H9 (cell line): ENCODE results near the gene LRFN3. TPM values are rescaled to one million over a fixed set of nuclear protein-coding genes. Genes with fewer than 3 reads are reported as not detected.

ENCODE experiments used
- DNase-seq: peaks from one replicate; pipeline ENCODE4 v3.0.0-alpha.2; 2017
- H2AFZ ChIP-seq: one replicate; pipeline ENCODE4 v1.6.1; 2013; ENCODE audit warnings: mild to moderate bottlenecking, low read length, control low read depth, moderate library complexity
- H2AK5ac ChIP-seq: 2 replicates; pipeline ENCODE4 v1.6.1; 2013; ENCODE audit warnings: low read length, control low read depth, mixed read lengths; ENCODE audit not compliant: insufficient read length
- H2BK120ac ChIP-seq: one replicate; pipeline ENCODE4 v1.6.1; 2013; ENCODE audit warnings: low read depth, mild to moderate bottlenecking, low read length, control low read depth, inconsistent platforms; ENCODE audit not compliant: poor library complexity, severe bottlenecking
- H2BK12ac ChIP-seq: 2 replicates; pipeline ENCODE4 v1.6.1; 2013; ENCODE audit warnings: low read length, control low read depth, mixed read lengths, low read depth; ENCODE audit not compliant: insufficient read length
- H2BK15ac ChIP-seq: 2 replicates; pipeline ENCODE4 v1.6.1; 2013; ENCODE audit warnings: low read depth, low read length, control low read depth
- H2BK20ac ChIP-seq: one replicate; pipeline ENCODE4 v1.6.1; 2013; ENCODE audit warnings: low read depth, mild to moderate bottlenecking, low read length, control low read depth, inconsistent platforms; ENCODE audit not compliant: poor library complexity, severe bottlenecking
- H2BK5ac ChIP-seq: 2 replicates; pipeline ENCODE4 v1.6.1; 2013; ENCODE audit warnings: low read length, control low read depth, mixed read lengths; ENCODE audit not compliant: insufficient read length
- H3K14ac ChIP-seq: 2 replicates; pipeline ENCODE4 v1.6.1; 2013; ENCODE audit warnings: low read length, control low read depth; ENCODE audit not compliant: insufficient read depth
- H3K18ac ChIP-seq: 2 replicates; pipeline ENCODE4 v1.6.1; 2013; ENCODE audit warnings: low read depth, mild to moderate bottlenecking, mixed read lengths, low read length, control low read depth; ENCODE audit not compliant: insufficient read length
- H3K23ac ChIP-seq: 2 replicates; pipeline ENCODE4 v1.6.1; 2013; ENCODE audit warnings: low read length, control low read depth, mixed read lengths, low read depth; ENCODE audit not compliant: insufficient read length
- H3K23me2 ChIP-seq: 2 replicates; pipeline ENCODE4 v1.6.1; 2013; ENCODE audit warnings: low read depth, mild to moderate bottlenecking, mixed read lengths, low read length, control low read depth; ENCODE audit not compliant: insufficient read length, poor library complexity, severe bottlenecking
- H3K27ac ChIP-seq: 2 replicates; pipeline ENCODE4 v1.5.1; 2013; ENCODE audit warnings: low read length, control low read depth, mixed read lengths, low read depth; ENCODE audit not compliant: insufficient read length
- H3K27me3 ChIP-seq: 2 replicates; pipeline ENCODE4 v1.6.1; 2013; ENCODE audit warnings: low read length, control low read depth, inconsistent platforms; ENCODE audit not compliant: insufficient read depth
- H3K4ac ChIP-seq: 2 replicates; pipeline ENCODE4 v1.6.1; 2013; ENCODE audit warnings: low read depth, mild to moderate bottlenecking, control low read depth, inconsistent platforms, low read length, moderate library complexity
- H3K4me1 ChIP-seq: 2 replicates; pipeline ENCODE4 v1.6.1; 2013; ENCODE audit warnings: low read length, control low read depth, inconsistent platforms; ENCODE audit not compliant: insufficient read depth
- H3K4me2 ChIP-seq: 2 replicates; pipeline ENCODE4 v1.6.1; 2013; ENCODE audit warnings: low read length, control low read depth, mixed read lengths; ENCODE audit not compliant: insufficient read length, insufficient read depth
- H3K56ac ChIP-seq: 2 replicates; pipeline ENCODE4 v1.6.1; 2013; ENCODE audit warnings: low read depth, mild to moderate bottlenecking, mixed read lengths, low read length, control low read depth; ENCODE audit not compliant: insufficient read length
- H3K79me1 ChIP-seq: 2 replicates; pipeline ENCODE4 v1.6.1; 2013; ENCODE audit warnings: low read depth, mild to moderate bottlenecking, moderate library complexity, low read length, control low read depth, inconsistent platforms; ENCODE audit not compliant: insufficient read depth, poor library complexity, severe bottlenecking
- H3K79me2 ChIP-seq: 2 replicates; pipeline ENCODE4 v1.6.1; 2013; ENCODE audit warnings: low read length, control low read depth, inconsistent platforms; ENCODE audit not compliant: insufficient read depth
- H3K9ac ChIP-seq: 2 replicates; pipeline ENCODE4 v1.6.1; 2013; ENCODE audit warnings: low read length, control low read depth, mixed read lengths; ENCODE audit not compliant: insufficient read length; ENCODE audit errors: extremely low read depth
- H3K9me3 ChIP-seq: one replicate; pipeline ENCODE4 v1.6.1; 2013; ENCODE audit warnings: low read depth, low read length, inconsistent platforms; ENCODE audit not compliant: control insufficient read depth
- H3T11ph ChIP-seq: one replicate; pipeline ENCODE4 v1.6.1; 2013; ENCODE audit warnings: mild to moderate bottlenecking, low read length, control low read depth, inconsistent platforms
- H4K20me1 ChIP-seq: one replicate; pipeline ENCODE4 v1.6.1; 2013; ENCODE audit not compliant: control insufficient read depth, insufficient read length, insufficient read depth
- H4K5ac ChIP-seq: 2 replicates; pipeline ENCODE4 v1.6.1; 2013; ENCODE audit warnings: low read depth, mild to moderate bottlenecking, mixed read lengths, low read length, control low read depth; ENCODE audit not compliant: insufficient read length
- H4K8ac ChIP-seq: replicated peaks from 2 replicates; pipeline ENCODE4 v1.6.1; 2013; ENCODE audit warnings: low read length, control low read depth, mixed read lengths, low read depth; ENCODE audit not compliant: insufficient read length
- H4K91ac ChIP-seq: 2 replicates; pipeline ENCODE4 v1.6.1; 2013; ENCODE audit warnings: low read depth, mild to moderate bottlenecking, moderate library complexity, mixed read lengths, low read length, control low read depth; ENCODE audit not compliant: insufficient read length
- H3K27ac Mint-ChIP-seq, 3 experiments: 2 replicates in 2 of 3; 3 replicates in 1 of 3; pipeline ENCODE4 v1.8.0; 2020 to 2021; ENCODE audit warnings: mixed read lengths in 3 of 3, mild to moderate bottlenecking in 1 of 3, moderate library complexity in 1 of 3
- H3K27me3 Mint-ChIP-seq: 2 replicates; pipeline ENCODE4 v1.8.0; 2021; ENCODE audit warnings: low read depth, mild to moderate bottlenecking, moderate library complexity, mixed read lengths
- H3K36me3 Mint-ChIP-seq, 3 experiments: 2 replicates in 2 of 3; 3 replicates in 1 of 3; pipeline ENCODE4 v1.8.0; 2020 to 2021; ENCODE audit warnings: low read depth in 3 of 3, mixed read lengths in 3 of 3; ENCODE audit not compliant: insufficient read depth in 1 of 3
- H3K4me1 Mint-ChIP-seq, 2 experiments: 2 replicates each; pipeline ENCODE4 v1.8.0; 2020; ENCODE audit warnings: mixed read lengths in 2 of 2
- H3K4me3 Mint-ChIP-seq, 2 experiments: 2 replicates in 1 of 2; 3 replicates in 1 of 2; pipeline ENCODE4 v1.8.0; 2020 to 2021; ENCODE audit warnings: mild to moderate bottlenecking in 2 of 2, mixed read lengths in 2 of 2, moderate library complexity in 1 of 2
- H3K9me3 Mint-ChIP-seq, 2 experiments: 2 replicates in 1 of 2; 3 replicates in 1 of 2; pipeline ENCODE4 v1.8.0; 2020; ENCODE audit warnings: mild to moderate bottlenecking in 2 of 2, mixed read lengths in 2 of 2, moderate library complexity in 1 of 2
- CTCF ChIP-seq: fragments of 200-600 bp; sonication (generic); conservative IDR thresholded peaks from 3 replicates; pipeline ENCODE4 v1.8.0; 2021; ENCODE audit warnings: antibody characterized with exemption, mild to moderate bottlenecking
- WGBS: extraction: QIAGEN DNeasy Blood & Tissue Kit; methylation state at CpG from one replicate; pipeline ENCODE4 v1.1.7; 2013; ENCODE audit warnings: missing lambda C conversion rate, low lambda C conversion rate, mixed read lengths; ENCODE audit not compliant: insufficient read length; ENCODE audit errors: extremely low coverage; 5-methylcytosine and 5-hydroxymethylcytosine counted together
- total RNA-seq: library from RNA; stranded (reverse); gene quantifications from 2 replicates; pipeline ENCODE4 v1.2.1, GENCODE V29; 2021

LRFN3 gene
- total RNA-seq, 1 experiment from 2014 or later, result 20.5 TPM

GRCh38 chr19:35904311-35905068 lies 31.7 kb upstream of the LRFN3 start:
- H4K91ac ChIP-seq, result no peak overlapping the region
- WGBS, result no CpG with 5 or more reads among the region's 10 CpGs
- peaks cover 5% of the 10 kb centered on the region for H3K23me2 ChIP-seq
- no peak overlapping the region for H3K18ac ChIP-seq
- no peaks in the 10 kb centered on the region for H3K36me3 Mint-ChIP-seq
- peak overlapping the region in 1 of 2 experiments; percentile 86; a peak in 2 of 5 replicates for H3K4me3 Mint-ChIP-seq
- H3K27me3 ChIP-seq, result no peaks in the 10 kb centered on the region
- H4K20me1 ChIP-seq, result no peaks in the 10 kb centered on the region
- no peak overlapping the region for H2BK120ac ChIP-seq
- H2AK5ac ChIP-seq, result no peak overlapping the region
- H3K9me3 Mint-ChIP-seq, result no peaks in the 10 kb centered on the region; a peak in 1 of 5 replicates
- H3K27me3 Mint-ChIP-seq, result peaks cover 12% of the 10 kb centered on the region
- H3K4me2 ChIP-seq, result no peak overlapping the region
- no peak overlapping the region for H2BK20ac ChIP-seq
- no peak overlapping the region for H3K14ac ChIP-seq
- H3T11ph ChIP-seq, result no peak overlapping the region
- no peak overlapping the region for H4K8ac ChIP-seq
- no peak overlapping the region for H3K23ac ChIP-seq
- no peak overlapping the region for H2AFZ ChIP-seq
- H3K79me2 ChIP-seq, result no peaks in the 10 kb centered on the region
- H3K27ac Mint-ChIP-seq, result no peak overlapping the region
- peaks cover 7% of the 10 kb centered on the region; the same call in 1 of the 2 replicates for H3K4me1 ChIP-seq
- no peak overlapping the region for H2BK5ac ChIP-seq
- no peak overlapping the region for H2BK15ac ChIP-seq
- H3K9ac ChIP-seq, result no peak overlapping the region
- no peak overlapping the region for H2BK12ac ChIP-seq
- H4K5ac ChIP-seq, result no peak overlapping the region
- peaks cover 21 to 44% of the 10 kb centered on the region in 2 experiments for H3K4me1 Mint-ChIP-seq
- H3K79me1 ChIP-seq, result no peaks in the 10 kb centered on the region
- no peak for TF ChIP-seq CTCF
- no peak overlapping the region for H3K27ac ChIP-seq
- no peak overlapping the region for H3K4ac ChIP-seq
- no peak overlapping the region for H3K56ac ChIP-seq
- no peak for DNase-seq
- H3K9me3 ChIP-seq, result no peaks in the 10 kb centered on the region
